GM12892 (cell line): ENCODE measurements around the gene DYNLT4.
"Not testable (repeated sequence)": the region's sequence is repeated elsewhere in the genome, so short reads cannot be mapped to it uniquely, and the experiment has no call there.

Experiments used
- DNase-seq: peaks from one replicate; pipeline ENCODE4 v3.0.0; 2011; ENCODE audit not compliant: insufficient read length
- FAIRE-seq: peaks from 2 replicates; lab custom pipeline; 2011; peaks lifted over from hg19 to GRCh38; lab: Jason Lieb, UNC
- POLR2A ChIP-seq: IDR thresholded peaks from 2 replicates; pipeline ENCODE4 v1.6.1; 2011; ENCODE audit warnings: low read depth, low read length, control low read depth
- POLR2AphosphoS5 ChIP-seq: IDR thresholded peaks from 2 replicates; pipeline ENCODE4 v1.6.1; 2011; ENCODE audit warnings: low read depth, low read length, control low read depth
- TAF1 ChIP-seq: IDR thresholded peaks from 2 replicates; pipeline ENCODE4 v1.6.1; 2011; ENCODE audit warnings: low read depth, mild to moderate bottlenecking, control low read depth, low read length, borderline replicate concordance

DYNLT4 gene

DNA sequence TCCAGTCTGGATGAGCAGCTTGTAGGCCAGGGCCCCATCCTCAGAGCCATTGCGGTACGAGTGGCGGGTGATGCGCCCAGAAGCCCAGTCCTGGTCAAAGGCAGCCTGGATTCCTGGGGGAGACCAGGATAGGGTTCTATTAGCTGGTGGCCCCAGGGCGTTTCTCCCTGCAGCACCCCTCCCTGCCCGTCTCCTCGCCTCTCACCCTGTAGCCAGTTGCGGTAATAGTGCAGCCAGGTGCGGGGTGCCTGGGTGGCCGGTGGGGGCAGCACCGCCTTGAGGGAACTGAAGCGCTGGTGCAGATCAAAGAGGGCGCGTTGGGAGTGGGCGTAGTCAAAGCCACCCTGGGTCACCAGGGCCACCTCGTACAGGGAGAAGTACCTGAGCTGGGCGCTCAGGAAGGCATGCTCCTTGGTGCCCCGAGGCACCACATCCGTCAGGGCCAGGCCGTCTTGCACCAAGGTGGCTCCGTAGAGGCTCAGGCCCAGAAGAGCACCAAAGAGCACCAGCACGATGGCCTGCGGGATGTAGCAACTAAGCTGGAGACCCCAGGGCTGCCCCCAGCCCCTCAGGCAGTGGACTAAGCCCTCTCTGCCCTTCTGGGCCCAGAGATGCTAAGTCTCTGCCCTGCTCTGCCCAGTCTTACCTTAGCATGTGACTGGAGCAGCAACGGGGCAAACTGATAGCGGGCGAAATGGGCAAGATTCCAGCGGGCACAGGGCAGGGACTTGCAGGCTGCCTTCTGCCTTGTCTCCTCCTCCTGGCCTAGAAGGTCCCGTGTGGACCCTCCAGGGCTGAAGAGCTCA, 20.2 kb upstream of the DYNLT4 start:
- TF ChIP-seq TAF1: no peak
- no peak for TF ChIP-seq POLR2A
- TF ChIP-seq POLR2AphosphoS5: no peak
- no peak for FAIRE-seq
- DNase-seq: no peak

DNA sequence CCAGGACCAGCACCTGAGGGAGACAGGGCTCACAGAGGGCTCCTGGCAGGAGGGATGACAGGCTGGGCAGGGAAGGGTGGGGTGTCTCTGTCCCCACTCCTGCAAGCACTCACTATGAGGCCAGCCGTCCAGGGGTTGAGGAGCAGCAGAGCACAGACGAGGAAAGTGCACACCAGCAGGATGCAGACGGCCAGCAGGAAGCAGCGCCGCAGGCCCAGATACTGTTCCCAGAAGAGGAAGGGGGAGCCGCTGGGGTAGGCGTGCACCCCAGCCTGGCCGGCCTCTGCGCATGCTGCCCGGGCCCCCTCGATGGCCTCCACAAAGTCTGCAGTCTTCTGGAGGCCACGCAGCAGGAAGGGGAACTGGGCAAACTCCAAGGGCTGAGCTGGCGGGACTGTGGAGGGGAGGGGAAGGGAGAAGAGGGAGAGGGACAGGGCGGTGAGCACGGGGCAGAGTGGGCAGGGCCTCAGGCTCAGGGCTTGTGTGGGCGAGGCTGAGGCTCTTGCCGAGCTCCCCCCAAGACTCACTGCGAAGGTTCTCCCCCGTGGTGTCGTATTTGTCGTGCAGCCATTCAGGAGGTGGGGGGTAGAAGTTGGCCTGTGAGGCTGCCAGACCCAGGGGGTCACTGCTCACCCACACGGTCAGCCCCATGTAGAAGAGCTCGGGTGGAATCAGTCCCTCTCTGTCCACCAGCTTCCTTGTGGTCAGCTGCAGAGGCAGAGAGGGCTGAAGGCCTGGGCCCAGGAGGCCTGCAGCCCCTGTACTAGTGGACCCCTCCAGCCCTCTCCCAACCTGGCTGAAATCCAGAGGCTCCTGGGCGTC, 19.4 kb upstream of the DYNLT4 start:
- no peak for TF ChIP-seq POLR2A
- no peak for TF ChIP-seq POLR2AphosphoS5
- no peak for TF ChIP-seq TAF1
- FAIRE-seq (no peak), DNase-seq (no peak)

- not testable (repeated sequence) for FAIRE-seq, DNase-seq
Observed at GRCh38 chr1:44824392-44824791, 17.2 kb upstream of the DYNLT4 start.

- no peak for FAIRE-seq
- TF ChIP-seq POLR2AphosphoS5 (no peak), POLR2A (no peak), TAF1 (no peak)
- DNase-seq: no peak
Observed at GRCh38 chr1:44822981-44823451, 15.9 kb upstream of the DYNLT4 start.

DNA sequence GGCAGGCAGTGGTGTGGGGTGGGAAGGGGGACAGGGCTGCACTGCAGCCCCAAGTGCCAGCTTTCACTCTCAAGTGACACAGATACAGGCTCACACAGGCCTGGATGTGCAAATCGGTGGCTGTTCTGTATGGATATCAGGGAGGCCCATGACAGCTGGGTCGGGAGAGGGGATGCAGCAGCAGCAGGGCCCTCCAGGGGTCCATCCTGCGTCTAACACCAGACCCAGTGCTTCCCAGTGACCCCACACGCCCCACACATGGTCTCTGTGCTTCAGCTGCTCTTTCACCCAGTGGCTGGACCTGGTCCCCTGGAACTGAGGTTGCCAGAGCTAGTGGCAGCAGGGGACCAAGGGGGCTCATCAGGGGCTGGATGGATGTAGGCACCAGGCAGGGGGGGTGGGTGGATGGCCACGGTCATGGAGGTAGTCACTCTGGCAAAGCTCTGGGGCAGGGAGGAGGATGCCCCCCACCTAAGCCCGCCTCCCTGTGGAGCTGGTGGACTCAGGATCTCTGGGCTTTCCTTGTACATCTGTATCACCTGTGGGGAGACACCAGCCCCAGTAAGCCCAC, 15.1 kb upstream of the DYNLT4 start:
- no peak for TF ChIP-seq POLR2AphosphoS5
- no peak for TF ChIP-seq POLR2A
- TF ChIP-seq TAF1: no peak
- no peak for FAIRE-seq
- no peak for DNase-seq

DNA sequence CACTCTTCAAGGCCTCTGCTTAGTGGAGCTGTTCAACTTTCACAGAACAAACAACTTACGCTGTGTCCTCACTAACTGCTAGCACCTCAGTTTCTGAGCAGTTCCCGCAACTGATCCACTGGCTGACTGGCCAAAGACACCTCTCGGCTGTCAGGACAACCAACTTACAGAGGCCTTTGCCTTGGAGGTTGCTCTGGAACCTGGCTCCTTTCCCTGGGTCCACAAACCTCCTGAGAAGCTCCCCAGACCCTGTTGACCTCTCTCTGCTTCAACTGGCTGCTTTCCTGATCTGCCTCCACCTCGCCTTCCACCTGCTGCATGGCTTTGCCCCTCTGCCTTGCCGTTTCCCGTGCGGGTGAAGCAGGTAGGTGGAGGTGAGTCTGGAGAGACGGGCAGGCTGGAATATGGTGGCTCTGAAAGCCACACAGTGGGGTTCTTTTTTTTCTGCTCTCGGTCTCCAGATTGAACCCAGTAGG, 14.1 kb upstream of the DYNLT4 start:
- FAIRE-seq (no peak), DNase-seq (no peak)
- TF ChIP-seq POLR2AphosphoS5 (no peak), POLR2A (no peak), TAF1 (no peak)

- no peak for FAIRE-seq
- no peak for DNase-seq
- TF ChIP-seq POLR2A (no peak), POLR2AphosphoS5 (no peak), TAF1 (no peak)
Observed at GRCh38 chr1:44820328-44821239, 13.4 kb upstream of the DYNLT4 start.

- FAIRE-seq (peak; percentile 99), DNase-seq (peak; percentile 86)
- TF ChIP-seq POLR2AphosphoS5 (peak; percentile 100), POLR2A (peak; percentile 100), TAF1 (peak; percentile 50; the same call in 1 of the 2 replicates)
Observed at GRCh38 chr1:44819608-44820327, 12.6 kb upstream of the DYNLT4 start.

DNA sequence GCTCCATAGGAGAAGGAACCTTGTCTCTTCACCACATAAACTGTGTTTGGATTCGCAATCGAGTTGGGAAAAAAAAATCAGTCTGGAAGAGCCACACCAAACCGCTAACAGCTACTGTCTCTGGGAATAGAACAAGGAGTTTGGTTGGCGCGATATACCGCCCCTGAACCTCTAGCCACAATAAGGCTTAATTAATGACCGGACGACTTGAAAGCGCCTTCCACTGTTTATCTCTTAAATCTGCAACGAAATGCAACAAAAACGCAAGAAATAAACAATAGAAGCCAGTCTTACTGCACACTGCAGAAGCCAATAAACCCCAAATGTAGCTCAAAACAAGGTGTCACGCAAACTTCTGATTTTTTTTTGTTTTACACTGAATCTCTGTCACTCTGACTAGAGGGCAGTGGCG, 12.1 kb upstream of the DYNLT4 start:
- DNase-seq (no peak), FAIRE-seq (no peak)
- TF ChIP-seq POLR2AphosphoS5 (no peak), POLR2A (no peak), TAF1 (no peak)

- DNase-seq: no peak
- no peak for FAIRE-seq
- TF ChIP-seq TAF1: no peak
- TF ChIP-seq POLR2AphosphoS5: no peak
- TF ChIP-seq POLR2A: no peak
Observed at GRCh38 chr1:44817771-44818495, 10.8 kb upstream of the DYNLT4 start.

- no peak for TF ChIP-seq POLR2AphosphoS5
- TF ChIP-seq POLR2A: no peak
- no peak for TF ChIP-seq TAF1
- DNase-seq: no peak
- FAIRE-seq: no peak
Observed at GRCh38 chr1:44817307-44817706, 10.2 kb upstream of the DYNLT4 start.

DNA sequence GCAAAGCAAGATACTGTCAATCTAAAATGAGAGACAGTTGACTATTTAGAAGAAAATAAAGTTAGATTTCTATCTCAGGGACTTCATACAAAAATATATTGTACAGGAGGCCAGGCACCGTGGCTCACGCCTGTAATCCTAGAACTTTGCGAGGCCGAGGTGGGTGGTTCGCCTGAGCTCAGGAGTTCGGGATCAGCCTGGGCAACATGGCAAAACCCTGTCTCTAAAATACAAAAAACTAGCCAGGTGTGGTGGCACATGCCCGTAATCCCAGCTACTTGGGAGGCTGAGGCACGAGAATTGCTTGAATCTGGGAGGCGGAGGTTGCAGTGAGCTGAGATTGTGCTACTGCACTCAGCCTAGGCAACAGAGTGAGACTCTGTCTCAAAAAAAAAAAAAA, 8.8 kb upstream of the DYNLT4 start:
- not testable (repeated sequence) for DNase-seq, FAIRE-seq
